DND-41 (cell line): ENCODE results near the gene PMCH.

Experiments used
- EZH2 ChIP-seq: IDR thresholded peaks from 3 replicates; pipeline ENCODE4 v1.6.1; 2012; ENCODE audit warnings: borderline replicate concordance, low read depth, mild to moderate bottlenecking, moderate library complexity, low read length, inconsistent platforms; ENCODE audit not compliant: severe bottlenecking
- TF ChIP-seq, protein P1 (sequence below): IDR thresholded peaks from 2 replicates; pipeline ENCODE4 v1.5.1; 2012; ENCODE audit warnings: borderline replicate concordance, low read length, moderate library complexity, mild to moderate bottlenecking; ENCODE audit not compliant: poor library complexity, severe bottlenecking; ENCODE audit errors: extremely low read depth

DNA sequence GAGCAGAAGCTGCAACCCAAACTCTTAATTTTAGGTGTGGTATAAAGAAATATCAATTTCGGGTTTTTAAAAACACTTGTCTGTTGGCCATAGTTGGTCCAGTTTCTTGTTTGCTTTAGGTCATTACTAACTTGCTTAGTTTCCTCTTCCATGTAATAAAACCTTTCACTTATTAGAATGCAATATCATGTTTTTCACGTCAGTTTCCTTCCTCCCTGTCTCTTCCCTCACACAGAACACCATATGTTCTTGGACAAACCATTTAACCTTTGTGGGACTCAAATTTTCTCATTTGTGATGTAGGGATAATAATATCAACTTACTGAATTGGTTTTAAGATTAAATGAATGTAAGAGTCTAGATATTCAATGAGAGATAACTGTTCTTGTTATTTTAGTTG lies 22.9 kb downstream of the PMCH start:
- TF ChIP-seq, protein P1, sequence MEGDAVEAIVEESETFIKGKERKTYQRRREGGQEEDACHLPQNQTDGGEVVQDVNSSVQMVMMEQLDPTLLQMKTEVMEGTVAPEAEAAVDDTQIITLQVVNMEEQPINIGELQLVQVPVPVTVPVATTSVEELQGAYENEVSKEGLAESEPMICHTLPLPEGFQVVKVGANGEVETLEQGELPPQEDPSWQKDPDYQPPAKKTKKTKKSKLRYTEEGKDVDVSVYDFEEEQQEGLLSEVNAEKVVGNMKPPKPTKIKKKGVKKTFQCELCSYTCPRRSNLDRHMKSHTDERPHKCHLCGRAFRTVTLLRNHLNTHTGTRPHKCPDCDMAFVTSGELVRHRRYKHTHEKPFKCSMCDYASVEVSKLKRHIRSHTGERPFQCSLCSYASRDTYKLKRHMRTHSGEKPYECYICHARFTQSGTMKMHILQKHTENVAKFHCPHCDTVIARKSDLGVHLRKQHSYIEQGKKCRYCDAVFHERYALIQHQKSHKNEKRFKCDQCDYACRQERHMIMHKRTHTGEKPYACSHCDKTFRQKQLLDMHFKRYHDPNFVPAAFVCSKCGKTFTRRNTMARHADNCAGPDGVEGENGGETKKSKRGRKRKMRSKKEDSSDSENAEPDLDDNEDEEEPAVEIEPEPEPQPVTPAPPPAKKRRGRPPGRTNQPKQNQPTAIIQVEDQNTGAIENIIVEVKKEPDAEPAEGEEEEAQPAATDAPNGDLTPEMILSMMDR, result no peak
- no peak for TF ChIP-seq EZH2
